GM12873 (cell line): ENCODE data around the gene MLH1.

Source experiments
- CTCF ChIP-seq: IDR thresholded peaks from 2 replicates; pipeline ENCODE4 v1.5.1; 2012; ENCODE audit warnings: low read depth, mild to moderate bottlenecking, moderate library complexity, low read length, control low read depth; ENCODE audit not compliant: insufficient read depth; ENCODE audit errors: missing control alignments

Gene MLH1

GRCh38 chr3:36956155-36956554, 37.2 kb upstream of the MLH1 start:
- no peak for TF ChIP-seq CTCF

- TF ChIP-seq CTCF, result peak; percentile 41
Observed at GRCh38 chr3:36957063-36957462, 36.3 kb upstream of the MLH1 start.

- TF ChIP-seq CTCF, result no peak
Observed at GRCh38 chr3:36957862-36958686, 35.2 kb upstream of the MLH1 start.

GRCh38 chr3:36959821-36960220, 33.5 kb upstream of the MLH1 start:
- no peak for TF ChIP-seq CTCF

GRCh38 chr3:36960502-36960901, 32.8 kb upstream of the MLH1 start:
- TF ChIP-seq CTCF, result no peak

GRCh38 chr3:36964331-36964730, 29.0 kb upstream of the MLH1 start:
- no peak for TF ChIP-seq CTCF

- no peak for TF ChIP-seq CTCF
Observed at GRCh38 chr3:36964817-36965216, 28.5 kb upstream of the MLH1 start.
